ENCODE measurements around the gene CNTNAP2.

DNA sequence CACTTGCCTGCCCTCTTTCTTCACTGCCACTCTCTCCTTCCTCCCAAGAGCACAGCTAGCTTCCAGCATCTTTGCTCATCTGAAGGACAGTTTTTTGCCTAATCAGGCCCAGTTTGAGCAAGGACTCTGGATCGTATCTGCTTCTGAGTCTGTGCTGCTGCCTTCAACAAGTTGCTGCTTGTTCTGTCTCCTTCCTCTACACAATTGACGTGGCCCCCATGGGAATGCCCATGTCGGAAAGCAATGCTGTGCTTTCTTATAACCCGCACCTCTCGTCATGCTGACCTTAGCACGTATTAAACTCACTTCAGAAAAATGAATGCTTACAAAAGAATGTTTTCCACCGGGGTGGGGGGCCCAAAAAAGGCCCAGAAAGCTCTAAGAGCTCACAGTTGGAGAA lies 2149.3 kb downstream of the CNTNAP2 start:
- TF ChIP-seq L3MBTL2 (conservative IDR thresholded peaks at IDR 0.05) (no peak), ELF4 (IDR thresholded peaks at IDR 0.05) (no peak), SP1 (IDR thresholded peaks at IDR 0.05) (no peak), BHLHE40 (IDR thresholded peaks at IDR 0.05; ENCODE audit: borderline replicate concordance) (no peak), ZNF384 (IDR thresholded peaks at IDR 0.05) (no peak), FOXA1 (IDR thresholded peaks at IDR 0.05) (no peak), TARDBP (IDR thresholded peaks at IDR 0.05) (no peak), ARNT (IDR thresholded peaks at IDR 0.05) (no peak), HDGF (IDR thresholded peaks at IDR 0.05; ENCODE audit: borderline replicate concordance) (no peak), CTBP1 (IDR thresholded peaks at IDR 0.05; ENCODE audit: borderline replicate concordance) (no peak), FOXK2 (IDR thresholded peaks at IDR 0.05) (no peak), FOXM1 (IDR thresholded peaks at IDR 0.05; ENCODE audit: borderline replicate concordance) (no peak), LEF1 (IDR thresholded peaks at IDR 0.05; ENCODE audit: borderline replicate concordance) (no peak)
- TF ChIP-seq, protein P1, sequence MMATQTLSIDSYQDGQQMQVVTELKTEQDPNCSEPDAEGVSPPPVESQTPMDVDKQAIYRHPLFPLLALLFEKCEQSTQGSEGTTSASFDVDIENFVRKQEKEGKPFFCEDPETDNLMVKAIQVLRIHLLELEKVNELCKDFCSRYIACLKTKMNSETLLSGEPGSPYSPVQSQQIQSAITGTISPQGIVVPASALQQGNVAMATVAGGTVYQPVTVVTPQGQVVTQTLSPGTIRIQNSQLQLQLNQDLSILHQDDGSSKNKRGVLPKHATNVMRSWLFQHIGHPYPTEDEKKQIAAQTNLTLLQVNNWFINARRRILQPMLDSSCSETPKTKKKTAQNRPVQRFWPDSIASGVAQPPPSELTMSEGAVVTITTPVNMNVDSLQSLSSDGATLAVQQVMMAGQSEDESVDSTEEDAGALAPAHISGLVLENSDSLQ (IDR thresholded peaks at IDR 0.05): no peak
